PC-9 (cell line): ENCODE results near the gene FBXO30. TPM values are rescaled to one million over a fixed set of nuclear protein-coding genes. Genes with fewer than 3 reads are reported as not detected.

Experiments
- BruUV-seq: library from RNA; stranded (reverse); fragments of 400-500 nt; replicated peaks from 2 replicates; lab custom pipeline; 2021; lab: Mats Ljungman, UMichigan
- CTCF ChIA-PET: fragments of 300-600 bp; sonication (Branson Sonifier 250); formaldehyde crosslinking; loops from one replicate; lab custom pipeline; 2022; ENCODE audit warnings: antibody characterized with exemption; lab: Charles Lee
- POLR2A ChIA-PET: fragments of 300-600 bp; sonication (Branson Sonifier 250); formaldehyde crosslinking; loops from one replicate; lab custom pipeline; 2022; ENCODE audit warnings: antibody characterized with exemption; ENCODE audit not compliant: unreplicated experiment; lab: Charles Lee
- DNase-seq, 2 experiments: peaks; one replicate each; pipeline versions ENCODE4 v3.0.0 to v3.0.0-alpha.2; 2015 to 2022; ENCODE audit warnings: mixed read lengths in 1 of 2
- H2AFZ ChIP-seq: fragments of 200-600 bp; sonication (generic); 2 replicates; pipeline ENCODE4 v1.8.1; 2017; ENCODE audit warnings: antibody characterized with exemption
- H3F3A ChIP-seq: fragments of 200-600 bp; sonication (generic); 2 replicates; pipeline ENCODE4 v1.8.1; 2017; ENCODE audit warnings: antibody characterized with exemption, mild to moderate bottlenecking, low read depth; ENCODE audit not compliant: insufficient read depth
- H3K27ac ChIP-seq: fragments of 200-600 bp; sonication (generic); 2 replicates; pipeline ENCODE4 v1.6.1; 2016; ENCODE audit warnings: mixed run types
- H3K27me3 ChIP-seq: fragments of 200-600 bp; sonication (generic); 2 replicates; pipeline ENCODE4 v1.6.1; 2016; ENCODE audit warnings: low read depth, mixed run types; ENCODE audit not compliant: insufficient read depth
- H3K36me3 ChIP-seq: fragments of 200-600 bp; sonication (generic); 2 replicates; pipeline ENCODE4 v1.6.1; 2016; ENCODE audit warnings: low read depth, mixed run types
- H3K4me1 ChIP-seq: fragments of 200-600 bp; sonication (generic); replicated peaks from 2 replicates; pipeline ENCODE4 v1.6.1; 2016; ENCODE audit warnings: mixed run types; ENCODE audit not compliant: insufficient read depth
- H3K4me2 ChIP-seq: fragments of 200-600 bp; sonication (generic); 2 replicates; pipeline ENCODE4 v1.6.1; 2017; ENCODE audit warnings: mixed run types
- H3K4me3 ChIP-seq: fragments of 200-600 bp; sonication (generic); 2 replicates; pipeline ENCODE4 v1.6.1; 2016; ENCODE audit warnings: mixed run types
- H3K79me2 ChIP-seq: fragments of 200-600 bp; sonication (generic); 2 replicates; pipeline ENCODE4 v1.6.1; 2017; ENCODE audit warnings: low read depth, mixed run types
- H3K9me2 ChIP-seq: fragments of 200-600 bp; sonication (generic); 2 replicates; pipeline ENCODE4 v1.8.1; 2017; ENCODE audit warnings: mild to moderate bottlenecking; ENCODE audit not compliant: insufficient read depth
- H3K9me3 ChIP-seq: fragments of 200-600 bp; sonication (generic); 2 replicates; pipeline ENCODE4 v1.8.1; 2016; ENCODE audit warnings: low read depth; ENCODE audit not compliant: insufficient read depth
- H4K20me1 ChIP-seq: fragments of 200-600 bp; sonication (generic); 2 replicates; pipeline ENCODE4 v1.8.1; 2017; ENCODE audit not compliant: insufficient read depth
- EZH2 ChIP-seq: fragments of 200-600 bp; sonication (generic); IDR thresholded peaks from 2 replicates; pipeline ENCODE4 v1.8.0; 2017; ENCODE audit warnings: antibody characterized with exemption, low read depth
- intact Hi-C: fragments of 100-400 bp; cut with micrococcal nuclease; formaldehyde crosslinking; loops from one replicate; pipeline ENCODE4 v1.10.0; 2022; ENCODE audit not compliant: unreplicated experiment
- total RNA-seq: library from RNA; stranded (reverse); gene quantifications from 2 replicates; pipeline ENCODE4 v1.2.3, GENCODE V29; 2021
- TF ChIP-seq, protein P1 (sequence below): fragments of 200-600 bp; sonication (generic); conservative IDR thresholded peaks from 2 replicates; pipeline ENCODE4 v1.6.1; 2017; ENCODE audit warnings: mixed run types, antibody characterized with exemption, mild to moderate bottlenecking, moderate library complexity

The FBXO30 gene
- total RNA-seq, 1 experiment from 2014 or later = 10.6 TPM

DNA sequence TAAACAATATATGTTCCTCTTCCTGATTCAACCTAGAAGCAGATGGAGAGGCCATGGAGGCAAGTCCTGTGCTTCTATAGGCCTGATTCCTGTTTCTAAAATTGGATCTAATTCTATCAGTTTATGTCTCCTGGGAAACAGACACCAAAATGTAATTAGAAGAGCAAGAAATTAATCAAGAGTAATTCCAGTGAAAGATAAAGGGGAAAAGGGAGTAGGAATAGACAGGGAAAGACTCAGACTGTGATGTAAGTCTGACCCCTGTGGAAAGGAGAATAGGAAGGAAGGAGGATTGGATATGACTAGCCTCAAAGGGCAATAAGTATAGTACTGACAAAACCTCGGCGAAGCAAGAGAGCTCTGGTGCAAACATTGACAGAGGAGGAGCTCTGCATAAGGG, 33.9 kb upstream of the FBXO30 start:
- H3F3A ChIP-seq = no peaks in the 10 kb centered on the region
- no peaks in the 10 kb centered on the region for H3K27me3 ChIP-seq
- H3K79me2 ChIP-seq = no peaks in the 10 kb centered on the region
- intact Hi-C loops = no loop called here
- H3K36me3 ChIP-seq = no peaks in the 10 kb centered on the region
- H3K4me2 ChIP-seq = no peak overlapping the region
- H3K4me3 ChIP-seq = no peak overlapping the region
- no peak overlapping the region for H2AFZ ChIP-seq
- H3K27ac ChIP-seq = no peak overlapping the region
- H3K9me2 ChIP-seq = no peaks in the 10 kb centered on the region
- no TSS peak for BruUV-seq
- H3K9me3 ChIP-seq = no peaks in the 10 kb centered on the region
- no peaks in the 10 kb centered on the region for H3K4me1 ChIP-seq
- no peak for DNase-seq
- TF ChIP-seq, protein P1, sequence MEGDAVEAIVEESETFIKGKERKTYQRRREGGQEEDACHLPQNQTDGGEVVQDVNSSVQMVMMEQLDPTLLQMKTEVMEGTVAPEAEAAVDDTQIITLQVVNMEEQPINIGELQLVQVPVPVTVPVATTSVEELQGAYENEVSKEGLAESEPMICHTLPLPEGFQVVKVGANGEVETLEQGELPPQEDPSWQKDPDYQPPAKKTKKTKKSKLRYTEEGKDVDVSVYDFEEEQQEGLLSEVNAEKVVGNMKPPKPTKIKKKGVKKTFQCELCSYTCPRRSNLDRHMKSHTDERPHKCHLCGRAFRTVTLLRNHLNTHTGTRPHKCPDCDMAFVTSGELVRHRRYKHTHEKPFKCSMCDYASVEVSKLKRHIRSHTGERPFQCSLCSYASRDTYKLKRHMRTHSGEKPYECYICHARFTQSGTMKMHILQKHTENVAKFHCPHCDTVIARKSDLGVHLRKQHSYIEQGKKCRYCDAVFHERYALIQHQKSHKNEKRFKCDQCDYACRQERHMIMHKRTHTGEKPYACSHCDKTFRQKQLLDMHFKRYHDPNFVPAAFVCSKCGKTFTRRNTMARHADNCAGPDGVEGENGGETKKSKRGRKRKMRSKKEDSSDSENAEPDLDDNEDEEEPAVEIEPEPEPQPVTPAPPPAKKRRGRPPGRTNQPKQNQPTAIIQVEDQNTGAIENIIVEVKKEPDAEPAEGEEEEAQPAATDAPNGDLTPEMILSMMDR = no peak
- TF ChIP-seq EZH2 = no peak
- CTCF ChIA-PET = interaction anchor here (0.5 kb wide), 1 partner anchor 34 kb away, joined by 3 read pairs; the partner anchor contains the start of gene FBXO30
- POLR2A ChIA-PET = no interaction called here
- H4K20me1 ChIP-seq = no peaks in the 10 kb centered on the region

DNA sequence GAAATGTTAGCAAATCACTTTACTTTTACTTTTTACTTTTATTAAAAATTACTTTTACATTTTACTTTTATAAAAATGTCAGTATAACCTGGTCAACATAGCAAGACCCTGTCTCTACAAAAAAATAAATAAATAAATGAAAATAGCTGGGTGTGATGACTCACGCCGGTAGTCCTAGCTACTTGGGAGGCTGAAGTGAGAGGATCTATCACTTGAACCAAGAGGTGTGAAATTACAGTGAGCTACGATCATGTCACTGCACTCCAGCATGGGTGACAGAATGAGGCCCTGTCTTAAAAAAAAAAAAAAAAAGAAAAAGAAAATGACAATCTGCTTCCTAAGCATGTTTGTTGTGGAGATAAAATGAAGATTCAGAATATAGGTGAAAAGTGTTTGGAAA, 31.0 kb upstream of the FBXO30 start:
- no peak for TF ChIP-seq EZH2
- TF ChIP-seq, protein P1 = no peak
- intact Hi-C loops = no loop called here
- no TSS peak for BruUV-seq
- H3K36me3 ChIP-seq = no peaks in the 10 kb centered on the region
- no peaks in the 10 kb centered on the region for H3K9me3 ChIP-seq
- no peaks in the 10 kb centered on the region for H3K4me1 ChIP-seq
- H3K4me2 ChIP-seq = no peak overlapping the region
- ChIA-PET CTCF (no interaction called here), POLR2A (no interaction called here)
- no peaks in the 10 kb centered on the region for H3F3A ChIP-seq
- H3K27ac ChIP-seq = no peak overlapping the region
- DNase-seq = no peak
- no peaks in the 10 kb centered on the region for H3K79me2 ChIP-seq
- no peak overlapping the region for H3K4me3 ChIP-seq
- no peaks in the 10 kb centered on the region for H4K20me1 ChIP-seq
- H3K27me3 ChIP-seq = no peaks in the 10 kb centered on the region
- no peak overlapping the region for H2AFZ ChIP-seq
- no peaks in the 10 kb centered on the region for H3K9me2 ChIP-seq

DNA sequence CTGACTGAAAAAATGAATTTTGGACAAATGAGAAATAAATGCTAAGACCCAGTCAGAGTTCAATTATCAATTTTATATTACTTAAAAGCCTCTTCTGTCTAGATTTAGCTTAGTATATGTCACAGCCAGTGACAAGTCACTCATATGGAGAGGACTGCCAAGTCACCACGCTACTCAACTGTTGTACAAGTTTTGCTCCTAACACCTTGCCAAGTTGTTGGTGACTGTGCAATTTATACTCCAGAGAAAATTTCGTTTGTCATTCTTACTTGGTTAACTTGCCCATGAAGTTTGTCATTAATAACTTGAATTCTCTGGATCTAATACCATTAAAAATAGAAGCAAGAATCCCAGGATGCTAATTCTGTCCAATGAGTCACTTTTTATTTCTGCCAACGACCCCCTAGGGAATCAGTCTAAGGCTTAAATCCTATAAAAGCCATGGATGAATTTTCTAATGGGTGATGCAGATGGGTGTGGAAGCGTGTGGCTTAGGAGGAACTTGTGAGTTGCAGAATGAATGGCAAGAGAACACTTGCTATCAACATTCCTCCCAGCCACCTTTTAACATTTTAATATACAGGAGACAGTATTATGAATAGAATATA, 30.4 kb upstream of the FBXO30 start:
- Histone ChIP-seq H4K20me1 (no peaks in the 10 kb centered on the region), H3K36me3 (no peaks in the 10 kb centered on the region), H3K9me2 (no peaks in the 10 kb centered on the region), H3K4me3 (no peak overlapping the region), H3F3A (no peaks in the 10 kb centered on the region), H2AFZ (no peak overlapping the region), H3K79me2 (no peaks in the 10 kb centered on the region), H3K27me3 (no peaks in the 10 kb centered on the region), H3K4me1 (no peaks in the 10 kb centered on the region), H3K9me3 (no peaks in the 10 kb centered on the region), H3K27ac (no peak overlapping the region), H3K4me2 (no peak overlapping the region)
- CTCF ChIA-PET = no interaction called here
- no peak for DNase-seq
- no TSS peak for BruUV-seq
- POLR2A ChIA-PET = no interaction called here
- TF ChIP-seq EZH2 = no peak
- TF ChIP-seq, protein P1 = no peak
- intact Hi-C loops = no loop called here
